Measurements from ENCODE around the gene TMEM244. TPM values are rescaled to one million over a fixed set of nuclear protein-coding genes. Genes with fewer than 3 reads are reported as not detected.

Gene TMEM244
- total RNA-seq, 1 donor from 2014 or later = not detected

GRCh38 chr6:129902681-129903080 is 41.6 kb upstream of the TMEM244 start:
- ATAC-seq (no peak), DNase-seq (no peak)
- Histone ChIP-seq H3K27me3 (no peaks in the 10 kb centered on the region), H3K36me3 (no peaks in the 10 kb centered on the region), H3K9me3 (no peaks in the 10 kb centered on the region), H3K4me1 (no peaks in the 10 kb centered on the region), H3K27ac (no peak overlapping the region), H3K4me3 (no peak overlapping the region)
- no peak for TF ChIP-seq CTCF (IDR thresholded peaks at IDR 0.05)
- intact Hi-C loops (cut with DNase I) = no loop called here

- Histone ChIP-seq H3K36me3 (no peaks in the 10 kb centered on the region), H3K9me3 (no peaks in the 10 kb centered on the region), H3K27me3 (no peaks in the 10 kb centered on the region), H3K27ac (no peak overlapping the region), H3K4me3 (no peak overlapping the region), H3K4me1 (no peaks in the 10 kb centered on the region)
- intact Hi-C loops (cut with DNase I) = no loop called here
- no peak for DNase-seq
- no peak for ATAC-seq
- no peak for TF ChIP-seq CTCF (IDR thresholded peaks at IDR 0.05)
Observed at GRCh38 chr6:129901910-129902309, 40.8 kb upstream of the TMEM244 start.

GRCh38 chr6:129895692-129896091 is 34.6 kb upstream of the TMEM244 start:
- H3K4me3 ChIP-seq = no peak overlapping the region
- intact Hi-C loops (cut with DNase I) = no loop called here
- H3K27ac ChIP-seq = no peak overlapping the region
- H3K9me3 ChIP-seq = no peaks in the 10 kb centered on the region
- ATAC-seq = no peak
- no peaks in the 10 kb centered on the region for H3K4me1 ChIP-seq
- no peak for TF ChIP-seq CTCF (IDR thresholded peaks at IDR 0.05)
- no peak for DNase-seq
- no peaks in the 10 kb centered on the region for H3K36me3 ChIP-seq
- no peaks in the 10 kb centered on the region for H3K27me3 ChIP-seq

- peak; percentile 67 for ATAC-seq
- DNase-seq = no peak
- no peaks in the 10 kb centered on the region for H3K36me3 ChIP-seq
- no peak overlapping the region for H3K27ac ChIP-seq
- no peak for TF ChIP-seq CTCF (IDR thresholded peaks at IDR 0.05)
- no peaks in the 10 kb centered on the region for H3K27me3 ChIP-seq
- intact Hi-C loops (cut with DNase I) = no loop called here
- no peaks in the 10 kb centered on the region for H3K9me3 ChIP-seq
- H3K4me1 ChIP-seq = no peaks in the 10 kb centered on the region
- H3K4me3 ChIP-seq = no peak overlapping the region
Observed at GRCh38 chr6:129894921-129895320, 33.8 kb upstream of the TMEM244 start.

- intact Hi-C loops (cut with DNase I) = no loop called here
- Histone ChIP-seq H3K4me3 (no peak overlapping the region), H3K9me3 (no peaks in the 10 kb centered on the region), H3K36me3 (no peaks in the 10 kb centered on the region), H3K27ac (no peak overlapping the region), H3K27me3 (no peaks in the 10 kb centered on the region), H3K4me1 (no peaks in the 10 kb centered on the region)
- peak; percentile 40 for TF ChIP-seq CTCF (IDR thresholded peaks at IDR 0.05)
- ATAC-seq (no peak), DNase-seq (no peak)
Observed at GRCh38 chr6:129893640-129894039, 32.5 kb upstream of the TMEM244 start.

- no peak overlapping the region for H3K27ac ChIP-seq
- no peaks in the 10 kb centered on the region for H3K36me3 ChIP-seq
- ATAC-seq = no peak
- no peaks in the 10 kb centered on the region for H3K4me1 ChIP-seq
- no peak for TF ChIP-seq CTCF (IDR thresholded peaks at IDR 0.05)
- intact Hi-C loops (cut with DNase I) = no loop called here
- H3K4me3 ChIP-seq = no peak overlapping the region
- H3K9me3 ChIP-seq = no peaks in the 10 kb centered on the region
- no peak for DNase-seq
- H3K27me3 ChIP-seq = no peaks in the 10 kb centered on the region
Observed at GRCh38 chr6:129890701-129891100, 29.6 kb upstream of the TMEM244 start.
